Ishikawa (cell line): ENCODE measurements around the gene DDX54.

Source experiments
- CEBPB ChIP-seq: IDR thresholded peaks from 2 replicates; pipeline ENCODE4 v1.6.1; 2012
- CREB1 ChIP-seq: IDR thresholded peaks from 2 replicates; pipeline ENCODE4 v1.6.1; 2012; ENCODE audit warnings: low read depth
- EGR1 ChIP-seq: IDR thresholded peaks from 2 replicates; pipeline ENCODE4 v1.6.1; 2012
- EP300 ChIP-seq: IDR thresholded peaks from 2 replicates; pipeline ENCODE4 v1.6.1; 2012; ENCODE audit warnings: borderline replicate concordance
- FOXM1 ChIP-seq: IDR thresholded peaks from 2 replicates; pipeline ENCODE4 v1.6.1; 2012; ENCODE audit warnings: low read depth, borderline replicate concordance
- MAX ChIP-seq: IDR thresholded peaks from 2 replicates; pipeline ENCODE4 v1.6.1; 2012
- NFIC ChIP-seq: IDR thresholded peaks from 2 replicates; pipeline ENCODE4 v1.6.1; 2012
- RAD21 ChIP-seq: IDR thresholded peaks from 2 replicates; pipeline ENCODE4 v1.6.1; 2012; ENCODE audit warnings: low read depth
- REST ChIP-seq: IDR thresholded peaks from 2 replicates; pipeline ENCODE4 v1.6.1; 2012; ENCODE audit warnings: low read depth, mild to moderate bottlenecking
- TAF1 ChIP-seq: IDR thresholded peaks from 2 replicates; pipeline ENCODE4 v1.6.1; 2012; ENCODE audit warnings: low read depth, mild to moderate bottlenecking
- TCF12 ChIP-seq: IDR thresholded peaks from 2 replicates; pipeline ENCODE4 v1.6.1; 2012; ENCODE audit warnings: low read depth
- TEAD4 ChIP-seq: IDR thresholded peaks from 2 replicates; pipeline ENCODE4 v1.6.1; 2012
- USF1 ChIP-seq: IDR thresholded peaks from 2 replicates; pipeline ENCODE4 v1.6.1; 2012
- YY1 ChIP-seq: IDR thresholded peaks from 2 replicates; pipeline ENCODE4 v1.6.1; 2012; ENCODE audit warnings: low read depth
- ZBTB7A ChIP-seq: IDR thresholded peaks from 2 replicates; pipeline ENCODE4 v1.6.1; 2012; ENCODE audit warnings: low read depth

Gene DDX54

GRCh38 chr12:113194971-113195391, 9.7 kb upstream of the DDX54 start:
- no peak for TF ChIP-seq FOXM1
- no peak for TF ChIP-seq TAF1
- no peak for TF ChIP-seq RAD21
- TF ChIP-seq TCF12 = no peak

- TF ChIP-seq CEBPB (no peak), TEAD4 (no peak), EGR1 (no peak), RAD21 (no peak), MAX (no peak), CREB1 (no peak), YY1 (no peak), TCF12 (no peak), USF1 (no peak), REST (no peak), TAF1 (no peak), FOXM1 (no peak), ZBTB7A (no peak), EP300 (no peak), NFIC (no peak)
These were observed 5.9 kb upstream of the DDX54 start for GRCh38 chr12:113191227-113191626.

GRCh38 chr12:113190761-113191160, 5.5 kb upstream of the DDX54 start:
- TF ChIP-seq TEAD4 = no peak
- peak; percentile 91 for TF ChIP-seq USF1

GRCh38 chr12:113189361-113189760, 4.1 kb upstream of the DDX54 start:
- TF ChIP-seq REST = no peak
- TF ChIP-seq RAD21 = no peak
- TF ChIP-seq EGR1 = no peak
- TF ChIP-seq FOXM1 = no peak
- TF ChIP-seq CEBPB = no peak
- TF ChIP-seq YY1 = no peak
- TF ChIP-seq NFIC = no peak
- no peak for TF ChIP-seq USF1
- no peak for TF ChIP-seq MAX
- TF ChIP-seq TEAD4 = no peak
- no peak for TF ChIP-seq EP300

- no peak for TF ChIP-seq CEBPB
- TF ChIP-seq CREB1 = no peak
- no peak for TF ChIP-seq EP300
- TF ChIP-seq EGR1 = no peak
- TF ChIP-seq YY1 = no peak
- TF ChIP-seq TEAD4 = no peak
- TF ChIP-seq RAD21 = no peak
- no peak for TF ChIP-seq MAX
- TF ChIP-seq ZBTB7A = no peak
- no peak for TF ChIP-seq TAF1
- no peak for TF ChIP-seq FOXM1
- TF ChIP-seq REST = no peak
- no peak for TF ChIP-seq USF1
- TF ChIP-seq TCF12 = no peak
- no peak for TF ChIP-seq NFIC
These were observed 1.5 kb upstream of the DDX54 start for GRCh38 chr12:113186666-113187325.
